ENCODE data around the gene FKBP10.

Gene FKBP10

DNA sequence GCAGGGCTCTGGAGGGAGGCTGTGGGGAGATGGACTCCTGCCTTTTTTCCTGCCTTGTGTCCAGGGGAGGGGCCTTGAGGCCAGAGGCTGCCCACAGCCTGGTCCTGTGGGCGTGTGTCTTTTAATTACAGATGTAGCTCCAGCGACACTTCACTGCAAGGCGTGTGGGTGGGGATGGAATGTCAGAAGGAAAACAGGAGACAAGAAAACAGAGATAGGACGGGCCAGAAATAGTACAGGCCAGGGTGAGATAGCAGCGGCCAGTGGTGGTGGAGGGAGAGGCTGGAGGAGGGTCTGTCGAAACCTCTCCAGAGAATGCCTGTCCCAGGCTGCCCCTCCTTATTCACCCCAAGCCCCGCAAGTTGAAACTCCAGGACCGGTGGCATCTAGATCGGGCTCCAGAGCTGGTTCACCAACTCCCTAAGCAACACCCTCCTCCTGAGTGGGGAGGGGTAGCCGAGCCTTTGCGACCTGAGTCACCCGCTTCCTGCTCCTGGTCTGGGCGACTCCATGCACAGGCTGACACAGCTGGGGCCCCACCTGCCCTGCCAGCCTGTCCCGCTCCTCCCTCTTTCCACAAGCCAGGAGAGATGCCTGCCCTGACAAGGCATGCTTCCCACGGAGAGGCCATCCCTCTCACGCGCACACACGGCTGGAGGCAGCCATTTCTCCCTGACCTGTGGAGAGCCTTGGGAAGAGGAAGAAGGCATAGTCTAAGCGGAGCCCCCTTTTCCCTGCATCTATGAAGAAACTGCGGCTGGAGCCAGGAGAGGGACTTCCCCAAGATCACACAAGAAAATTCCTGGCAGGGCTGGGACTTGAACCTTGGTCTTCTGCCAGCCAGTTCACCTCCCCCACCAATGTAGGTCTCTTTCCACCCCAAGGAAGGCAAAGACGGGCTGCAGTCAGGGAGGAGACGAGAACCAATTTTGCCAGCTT lies 19.7 kb upstream of the FKBP10 start:
- peak overlapping the region in 1 of 2 donors; percentile 13 for H3K4me3 ChIP-seq (replicated peaks in 1 of 2; ENCODE audit: low read depth in 2 of 2, low read length in 2 of 2)
- DNase-seq (ENCODE audit: low read depth in 2 of 2), result peak; percentile 49 to 90
- TF ChIP-seq, protein P1, sequence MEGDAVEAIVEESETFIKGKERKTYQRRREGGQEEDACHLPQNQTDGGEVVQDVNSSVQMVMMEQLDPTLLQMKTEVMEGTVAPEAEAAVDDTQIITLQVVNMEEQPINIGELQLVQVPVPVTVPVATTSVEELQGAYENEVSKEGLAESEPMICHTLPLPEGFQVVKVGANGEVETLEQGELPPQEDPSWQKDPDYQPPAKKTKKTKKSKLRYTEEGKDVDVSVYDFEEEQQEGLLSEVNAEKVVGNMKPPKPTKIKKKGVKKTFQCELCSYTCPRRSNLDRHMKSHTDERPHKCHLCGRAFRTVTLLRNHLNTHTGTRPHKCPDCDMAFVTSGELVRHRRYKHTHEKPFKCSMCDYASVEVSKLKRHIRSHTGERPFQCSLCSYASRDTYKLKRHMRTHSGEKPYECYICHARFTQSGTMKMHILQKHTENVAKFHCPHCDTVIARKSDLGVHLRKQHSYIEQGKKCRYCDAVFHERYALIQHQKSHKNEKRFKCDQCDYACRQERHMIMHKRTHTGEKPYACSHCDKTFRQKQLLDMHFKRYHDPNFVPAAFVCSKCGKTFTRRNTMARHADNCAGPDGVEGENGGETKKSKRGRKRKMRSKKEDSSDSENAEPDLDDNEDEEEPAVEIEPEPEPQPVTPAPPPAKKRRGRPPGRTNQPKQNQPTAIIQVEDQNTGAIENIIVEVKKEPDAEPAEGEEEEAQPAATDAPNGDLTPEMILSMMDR (IDR thresholded peaks at IDR 0.05; ENCODE audit: low read depth, low read length), result no peak

DNA sequence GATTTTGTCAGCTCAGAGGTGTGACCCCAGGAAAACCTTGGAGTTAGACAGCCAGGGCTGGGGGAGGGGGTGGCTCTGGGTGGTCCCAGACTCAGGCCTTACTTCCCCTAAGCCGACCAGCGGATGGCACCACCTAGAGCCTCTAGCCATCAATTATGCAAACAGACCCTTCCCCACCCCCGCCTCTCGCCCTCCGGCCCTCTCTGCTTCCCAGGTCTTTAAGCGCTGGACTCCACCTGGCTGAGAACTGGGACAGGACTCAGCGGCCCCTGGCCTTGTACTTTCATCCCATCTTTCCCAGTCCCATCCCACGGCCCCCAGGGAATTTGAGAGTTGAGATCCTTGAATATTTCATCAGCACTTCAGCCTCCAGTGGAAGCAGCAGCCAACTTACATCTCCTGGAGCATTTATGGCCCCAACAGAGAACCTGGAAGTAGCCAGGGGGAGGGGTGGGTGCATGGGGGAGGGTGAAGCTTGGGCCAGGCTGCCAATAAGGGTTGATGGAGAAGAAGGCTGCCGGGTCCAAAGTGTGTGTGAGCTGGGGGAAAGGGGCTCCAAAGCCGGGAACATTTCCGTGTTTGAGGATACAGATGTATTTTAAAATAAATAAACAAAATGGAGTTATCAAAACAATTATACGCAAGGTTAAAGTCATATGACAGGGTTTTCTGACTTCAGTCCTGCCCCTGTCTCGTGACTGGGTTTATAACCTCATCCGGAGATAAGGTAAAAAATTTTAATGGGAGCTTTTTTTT lies 18.8 kb upstream of the FKBP10 start:
- TF ChIP-seq, protein P1 (IDR thresholded peaks at IDR 0.05; ENCODE audit: low read depth, low read length), result no peak
- no peak overlapping the region for H3K4me3 ChIP-seq (replicated peaks in 1 of 2; ENCODE audit: low read depth in 2 of 2, low read length in 2 of 2)
- DNase-seq (ENCODE audit: low read depth in 2 of 2), result peak in 1 of 2 donors; percentile 70

DNA sequence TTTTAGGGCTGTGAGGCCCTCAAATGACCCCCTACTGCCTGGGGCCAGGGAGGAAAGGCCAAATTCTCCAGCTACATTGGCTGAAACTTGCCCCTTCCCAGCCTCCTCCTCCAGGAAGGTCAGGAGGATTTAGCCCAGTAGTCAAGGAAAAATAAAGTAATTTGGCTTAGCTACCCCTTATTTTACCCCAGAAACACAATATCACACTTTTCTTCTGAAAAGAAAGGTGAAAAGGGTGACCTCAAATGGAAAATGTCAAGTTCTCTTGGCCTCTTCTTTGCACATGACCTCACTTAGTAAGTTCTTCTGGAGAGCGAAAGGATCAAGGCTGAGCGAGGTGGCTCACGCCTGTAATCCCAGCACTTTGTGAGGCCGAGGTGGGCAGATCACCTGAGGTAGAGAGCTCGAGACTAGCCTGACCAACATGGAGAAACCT lies 18.2 kb upstream of the FKBP10 start:
- TF ChIP-seq, protein P1 (IDR thresholded peaks at IDR 0.05; ENCODE audit: low read depth, low read length), result no peak
- H3K4me3 ChIP-seq (replicated peaks in 1 of 2; ENCODE audit: low read depth in 2 of 2, low read length in 2 of 2), result no peak overlapping the region
- DNase-seq (ENCODE audit: low read depth in 2 of 2), result no peak

DNA sequence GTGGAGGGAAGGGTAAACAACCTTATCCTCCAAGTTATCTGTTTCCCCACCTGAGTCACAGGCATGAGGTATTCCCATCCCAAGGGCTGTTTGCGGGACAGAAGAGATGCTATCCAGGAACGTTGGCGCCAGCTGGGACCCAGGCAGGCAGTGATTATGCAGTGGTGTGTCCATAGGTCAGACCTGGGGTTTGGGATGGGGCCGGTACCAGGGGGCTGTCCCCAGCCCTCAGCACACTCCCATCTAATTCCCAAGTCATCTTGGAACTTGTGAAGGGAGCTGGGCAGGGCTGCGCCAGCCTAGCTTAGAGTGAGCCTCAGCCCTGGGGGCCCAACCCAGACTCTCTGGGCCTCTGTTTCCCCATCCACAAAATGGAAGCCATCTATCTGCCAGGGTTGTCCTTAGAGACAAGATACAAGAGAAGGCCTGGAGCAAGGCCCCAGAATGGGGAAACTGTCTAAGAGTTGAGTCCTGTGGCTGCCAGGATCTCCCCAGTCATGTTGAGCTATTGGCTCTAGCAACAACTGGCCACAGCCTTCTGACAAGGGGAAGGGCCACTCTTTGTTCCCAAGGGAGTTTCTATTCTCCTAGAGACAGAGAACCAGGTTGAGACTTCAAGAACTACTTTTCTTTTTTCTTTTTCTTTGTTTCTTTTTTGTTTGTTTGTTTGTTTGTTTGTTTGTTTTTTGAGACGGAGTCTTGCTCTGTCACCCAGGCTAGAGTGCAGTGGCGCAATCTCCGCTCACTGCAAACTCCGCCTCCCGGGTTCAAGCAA lies 16.5 kb upstream of the FKBP10 start:
- no peak overlapping the region for H3K4me3 ChIP-seq (replicated peaks in 1 of 2; ENCODE audit: low read depth in 2 of 2, low read length in 2 of 2)
- TF ChIP-seq, protein P1 (IDR thresholded peaks at IDR 0.05; ENCODE audit: low read depth, low read length), result no peak
- DNase-seq (ENCODE audit: low read depth in 2 of 2), result no peak

DNA sequence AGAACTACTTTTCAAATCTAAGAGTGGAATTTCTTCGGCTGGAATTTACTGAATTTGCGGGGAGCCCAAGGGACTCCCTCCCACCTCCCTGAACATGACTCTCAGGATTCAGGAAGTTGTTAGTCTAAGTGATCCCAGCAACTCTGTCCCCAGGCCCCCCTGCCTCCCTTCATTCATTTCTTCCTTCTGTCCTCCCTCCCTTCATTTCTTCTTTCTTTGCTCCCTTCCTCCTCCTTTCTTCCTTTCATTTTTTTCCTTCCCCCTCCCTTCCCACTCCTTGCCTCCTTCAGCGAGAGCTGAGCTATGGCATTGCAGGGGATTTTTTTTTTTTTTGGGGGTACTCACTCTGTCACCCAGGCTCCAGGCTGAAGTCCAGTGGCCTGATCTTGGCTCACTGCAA lies 15.4 kb upstream of the FKBP10 start:
- DNase-seq (ENCODE audit: low read depth in 2 of 2), result no peak

DNA sequence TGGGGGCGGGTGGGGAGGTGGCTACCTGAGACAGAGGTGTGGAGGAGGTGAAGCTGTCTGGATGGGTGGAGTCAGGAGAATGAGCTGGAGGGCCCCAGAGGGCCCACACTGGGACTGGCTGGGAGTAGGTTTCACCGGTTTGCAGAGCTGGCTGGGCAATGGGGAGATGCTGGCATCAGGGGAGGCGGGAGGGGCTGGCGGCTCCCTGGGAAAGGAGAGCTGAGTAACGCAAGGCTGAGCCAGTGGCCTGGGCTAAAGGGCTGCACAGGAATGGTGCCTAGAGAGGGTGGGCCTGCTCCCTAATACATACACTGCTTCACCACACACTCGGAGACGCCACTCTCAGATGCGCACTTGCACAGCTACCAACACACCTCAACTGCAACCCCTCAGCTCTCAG lies 13.4 kb upstream of the FKBP10 start:
- TF ChIP-seq, protein P1 (IDR thresholded peaks at IDR 0.05; ENCODE audit: low read depth, low read length), result no peak
- DNase-seq (ENCODE audit: low read depth in 2 of 2), result no peak
- no peak overlapping the region for H3K4me3 ChIP-seq (replicated peaks in 1 of 2; ENCODE audit: low read depth in 2 of 2, low read length in 2 of 2)

More for the DNA sequence above, 15.4 kb upstream of the FKBP10 start:
- no peak overlapping the region for H3K4me3 ChIP-seq (replicated peaks in 1 of 2; ENCODE audit: low read depth in 2 of 2, low read length in 2 of 2)
- TF ChIP-seq, protein P1 (IDR thresholded peaks at IDR 0.05; ENCODE audit: low read depth, low read length), result no peak
